ENCODE results near the gene NHS.
A peak's percentile ranks its signal among the peaks of the same experiment; 100 is the strongest.

Gene NHS

GRCh38 chrX:17735406-17735805 lies 360.4 kb downstream of the NHS start:
- no peaks in the 10 kb centered on the region for H3K27me3 ChIP-seq (replicated peaks; ENCODE audit: insufficient read depth, low read length)
- TF ChIP-seq EZH2 (optimal IDR thresholded peaks at IDR 0.05; ENCODE audit: low read depth, low read length) = no peak
- no peak for TF ChIP-seq EZH2phosphoT487 (IDR thresholded peaks at IDR 0.05; ENCODE audit: low read length)
- TF ChIP-seq, protein P1, sequence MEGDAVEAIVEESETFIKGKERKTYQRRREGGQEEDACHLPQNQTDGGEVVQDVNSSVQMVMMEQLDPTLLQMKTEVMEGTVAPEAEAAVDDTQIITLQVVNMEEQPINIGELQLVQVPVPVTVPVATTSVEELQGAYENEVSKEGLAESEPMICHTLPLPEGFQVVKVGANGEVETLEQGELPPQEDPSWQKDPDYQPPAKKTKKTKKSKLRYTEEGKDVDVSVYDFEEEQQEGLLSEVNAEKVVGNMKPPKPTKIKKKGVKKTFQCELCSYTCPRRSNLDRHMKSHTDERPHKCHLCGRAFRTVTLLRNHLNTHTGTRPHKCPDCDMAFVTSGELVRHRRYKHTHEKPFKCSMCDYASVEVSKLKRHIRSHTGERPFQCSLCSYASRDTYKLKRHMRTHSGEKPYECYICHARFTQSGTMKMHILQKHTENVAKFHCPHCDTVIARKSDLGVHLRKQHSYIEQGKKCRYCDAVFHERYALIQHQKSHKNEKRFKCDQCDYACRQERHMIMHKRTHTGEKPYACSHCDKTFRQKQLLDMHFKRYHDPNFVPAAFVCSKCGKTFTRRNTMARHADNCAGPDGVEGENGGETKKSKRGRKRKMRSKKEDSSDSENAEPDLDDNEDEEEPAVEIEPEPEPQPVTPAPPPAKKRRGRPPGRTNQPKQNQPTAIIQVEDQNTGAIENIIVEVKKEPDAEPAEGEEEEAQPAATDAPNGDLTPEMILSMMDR (IDR thresholded peaks at IDR 0.05; ENCODE audit: low read length) = no peak
- no peaks in the 10 kb centered on the region for H3K36me3 ChIP-seq (replicated peaks; ENCODE audit: insufficient read depth, low read length)
- H3F3A ChIP-seq (ENCODE audit: insufficient read depth, low read length) = 0 out of 2 replicates have a peak, but pooled peaks cover 2% of the 10 kb centered on the region
- no peak overlapping the region for H3K4me3 ChIP-seq (ENCODE audit: low read length)
- H3K79me2 ChIP-seq (ENCODE audit: low read length) = peaks cover 18% of the 10 kb centered on the region
- H3K4me2 ChIP-seq (ENCODE audit: low read depth, low read length) = no peak overlapping the region
- no peak for DNase-seq
- no peaks in the 10 kb centered on the region for H3K4me1 ChIP-seq (ENCODE audit: low read length)
- H3K9me3 ChIP-seq (replicated peaks; ENCODE audit: insufficient read depth, low read length) = no peaks in the 10 kb centered on the region
- H3K27ac ChIP-seq (ENCODE audit: low read length) = no peak overlapping the region
- H3K9me2 ChIP-seq (replicated peaks; ENCODE audit: insufficient read depth, low read length) = no peaks in the 10 kb centered on the region
- H2AFZ ChIP-seq (ENCODE audit: low read length) = no peak overlapping the region
- no peak overlapping the region for H3K9ac ChIP-seq (ENCODE audit: low read length)
- H4K20me1 ChIP-seq (ENCODE audit: insufficient read depth, low read length) = no peaks in the 10 kb centered on the region

DNA sequence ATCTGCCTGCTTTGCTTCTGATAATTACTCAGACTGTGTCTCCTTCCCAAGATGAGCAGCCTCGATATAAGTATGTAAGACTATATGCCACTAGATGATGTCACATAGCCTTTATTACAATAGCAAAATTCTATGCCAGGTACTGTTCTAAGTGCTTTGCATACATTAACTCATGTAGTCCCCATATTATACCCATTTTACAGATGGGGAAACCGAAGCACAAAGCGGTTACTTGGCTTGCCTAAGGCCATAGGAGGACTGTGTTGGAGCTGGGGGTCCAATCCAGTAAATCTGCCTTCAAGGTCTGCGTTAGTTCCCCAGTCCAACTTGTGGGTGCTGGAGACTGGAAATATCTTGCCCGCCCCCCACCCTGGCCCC lies 361.5 kb downstream of the NHS start:
- Histone ChIP-seq H3K9ac (ENCODE audit: low read length) (peak overlapping the region; percentile 56), H3K27ac (ENCODE audit: low read length) (peak overlapping the region; percentile 72), H3K4me1 (ENCODE audit: low read length) (no peaks in the 10 kb centered on the region), H3K9me3 (replicated peaks; ENCODE audit: insufficient read depth, low read length) (no peaks in the 10 kb centered on the region), H2AFZ (ENCODE audit: low read length) (peak overlapping the region; percentile 72), H3K4me3 (ENCODE audit: low read length) (peak overlapping the region; percentile 65), H3K4me2 (ENCODE audit: low read depth, low read length) (peak overlapping the region; percentile 63; the same call in 1 of the 2 replicates), H4K20me1 (ENCODE audit: insufficient read depth, low read length) (no peaks in the 10 kb centered on the region), H3K79me2 (ENCODE audit: low read length) (peaks cover 29% of the 10 kb centered on the region), H3K36me3 (replicated peaks; ENCODE audit: insufficient read depth, low read length) (no peaks in the 10 kb centered on the region), H3F3A (ENCODE audit: insufficient read depth, low read length) (0 out of 2 replicates have a peak, but pooled peaks cover 2% of the 10 kb centered on the region), H3K27me3 (replicated peaks; ENCODE audit: insufficient read depth, low read length) (no peaks in the 10 kb centered on the region), H3K9me2 (replicated peaks; ENCODE audit: insufficient read depth, low read length) (no peaks in the 10 kb centered on the region)
- no peak for DNase-seq
- TF ChIP-seq EZH2phosphoT487 (IDR thresholded peaks at IDR 0.05; ENCODE audit: low read length) (no peak), EZH2 (optimal IDR thresholded peaks at IDR 0.05; ENCODE audit: low read depth, low read length) (no peak)
- TF ChIP-seq, protein P1 (IDR thresholded peaks at IDR 0.05; ENCODE audit: low read length) = no peak

GRCh38 chrX:17736856-17737709 lies 362.1 kb downstream of the NHS start, which contains the start of gene SCML1:
TSS of gene SCML1 (plus strand) at chrX:17737493. CDS start at chrX:17744187, 6,694 bp downstream.
- H3K9me3 ChIP-seq (replicated peaks; ENCODE audit: insufficient read depth, low read length) = no peaks in the 10 kb centered on the region
- peak within 1 kb of the TSS; percentile 72 for H2AFZ ChIP-seq (ENCODE audit: low read length)
- no peaks in the 10 kb centered on the region for H3K9me2 ChIP-seq (replicated peaks; ENCODE audit: insufficient read depth, low read length)
- H4K20me1 ChIP-seq (ENCODE audit: insufficient read depth, low read length) = no peaks in the 10 kb centered on the region
- no peaks in the 10 kb centered on the region for H3K4me1 ChIP-seq (ENCODE audit: low read length)
- peak; percentile 94 for DNase-seq
- peak within 1 kb of the TSS; percentile 72 for H3K9ac ChIP-seq (ENCODE audit: low read length)
- peak within 1 kb of the TSS; percentile 77; the same call in 1 of the 2 replicates for H3K4me2 ChIP-seq (ENCODE audit: low read depth, low read length)
- TF ChIP-seq EZH2phosphoT487 (IDR thresholded peaks at IDR 0.05; ENCODE audit: low read length) = no peak
- peak within 1 kb of the TSS; percentile 71 for H3K4me3 ChIP-seq (ENCODE audit: low read length)
- H3K27ac ChIP-seq (ENCODE audit: low read length) = peak within 1 kb of the TSS; percentile 80
- H3K27me3 ChIP-seq (replicated peaks; ENCODE audit: insufficient read depth, low read length) = no peaks in the 10 kb centered on the region
- no peaks in the 10 kb centered on the region for H3K36me3 ChIP-seq (replicated peaks; ENCODE audit: insufficient read depth, low read length)
- peaks cover 33% of the 10 kb centered on the region for H3K79me2 ChIP-seq (ENCODE audit: low read length)
- H3F3A ChIP-seq (ENCODE audit: insufficient read depth, low read length) = 0 out of 2 replicates have a peak, but pooled peaks cover 2% of the 10 kb centered on the region

DNA sequence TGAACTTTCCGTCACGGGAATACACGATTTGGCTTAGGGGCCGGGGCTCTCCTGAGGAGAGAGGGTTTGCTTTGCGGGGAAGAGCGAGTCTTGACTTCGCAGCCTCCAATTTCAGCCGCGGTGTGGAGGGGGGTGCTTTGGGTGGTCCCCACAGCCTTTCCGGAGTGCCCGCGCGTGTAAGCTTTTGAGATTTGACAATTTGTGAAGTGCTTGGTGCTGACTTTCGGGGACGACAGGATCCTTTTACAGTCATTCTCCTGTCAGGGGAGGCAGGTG lies 362.6 kb downstream of the NHS start:
- peaks cover 37% of the 10 kb centered on the region for H3K79me2 ChIP-seq (ENCODE audit: low read length)
- H3K9me2 ChIP-seq (replicated peaks; ENCODE audit: insufficient read depth, low read length) = no peaks in the 10 kb centered on the region
- peak overlapping the region; percentile 72 for H3K9ac ChIP-seq (ENCODE audit: low read length)
- peak overlapping the region; percentile 80 for H3K27ac ChIP-seq (ENCODE audit: low read length)
- H3K4me3 ChIP-seq (ENCODE audit: low read length) = peak overlapping the region; percentile 71
- no peaks in the 10 kb centered on the region for H4K20me1 ChIP-seq (ENCODE audit: insufficient read depth, low read length)
- TF ChIP-seq EZH2 (optimal IDR thresholded peaks at IDR 0.05; ENCODE audit: low read depth, low read length) (no peak), EZH2phosphoT487 (IDR thresholded peaks at IDR 0.05; ENCODE audit: low read length) (no peak)
- TF ChIP-seq, protein P1 (IDR thresholded peaks at IDR 0.05; ENCODE audit: low read length) = no peak
- no peaks in the 10 kb centered on the region for H3K9me3 ChIP-seq (replicated peaks; ENCODE audit: insufficient read depth, low read length)
- H2AFZ ChIP-seq (ENCODE audit: low read length) = peak overlapping the region; percentile 67
- DNase-seq = peak; percentile 14
- no peaks in the 10 kb centered on the region for H3K4me1 ChIP-seq (ENCODE audit: low read length)
- no peaks in the 10 kb centered on the region for H3K27me3 ChIP-seq (replicated peaks; ENCODE audit: insufficient read depth, low read length)
- no peaks in the 10 kb centered on the region for H3K36me3 ChIP-seq (replicated peaks; ENCODE audit: insufficient read depth, low read length)
- peak overlapping the region; percentile 77; the same call in 1 of the 2 replicates for H3K4me2 ChIP-seq (ENCODE audit: low read depth, low read length)
- H3F3A ChIP-seq (ENCODE audit: insufficient read depth, low read length) = 0 out of 2 replicates have a peak, but pooled peaks cover 2% of the 10 kb centered on the region
